ENCODE measurements around the gene PPFIA4.

Gene PPFIA4

DNA sequence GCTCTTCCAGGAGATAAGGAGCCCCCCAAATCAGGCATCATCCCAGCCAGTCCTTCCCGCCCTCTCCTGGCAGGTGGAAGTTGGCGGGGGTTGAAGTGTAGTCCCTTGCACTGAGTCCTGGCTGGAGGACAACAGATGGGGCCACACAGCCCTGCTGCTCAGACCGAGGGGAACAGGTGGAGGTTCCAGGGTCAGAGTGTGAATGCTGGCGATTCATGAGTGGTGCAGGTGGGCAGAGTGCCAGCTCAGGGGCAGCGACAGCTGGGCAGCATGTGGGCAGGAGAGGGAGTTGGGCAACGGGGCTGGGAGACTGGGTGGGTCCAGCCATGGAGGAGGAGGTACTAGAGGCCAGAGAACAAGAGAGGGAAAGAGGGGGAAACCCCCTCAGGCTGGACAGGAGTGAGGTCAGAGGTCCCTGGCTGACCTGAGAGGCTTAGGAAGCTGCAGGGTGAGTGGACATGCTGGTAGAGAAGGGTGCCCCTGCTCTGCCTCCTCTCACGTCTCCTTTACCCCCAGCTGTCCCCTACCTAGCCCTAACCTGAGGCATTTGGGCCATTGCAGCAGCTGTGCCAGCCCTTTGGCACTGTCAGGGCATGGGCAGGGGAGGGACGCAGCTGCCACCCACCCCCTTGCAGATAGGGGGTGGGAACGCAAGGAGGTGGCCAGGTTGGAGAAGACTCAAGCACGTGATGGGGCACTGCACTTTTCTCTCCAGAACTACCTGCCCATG, 90.0 kb downstream of the PPFIA4 start:
- no peak overlapping the region for H3K4me3 ChIP-seq (ENCODE audit: low read depth, low read length)
- no peak for DNase-seq (ENCODE audit: low read depth)
- TF ChIP-seq, protein P1, sequence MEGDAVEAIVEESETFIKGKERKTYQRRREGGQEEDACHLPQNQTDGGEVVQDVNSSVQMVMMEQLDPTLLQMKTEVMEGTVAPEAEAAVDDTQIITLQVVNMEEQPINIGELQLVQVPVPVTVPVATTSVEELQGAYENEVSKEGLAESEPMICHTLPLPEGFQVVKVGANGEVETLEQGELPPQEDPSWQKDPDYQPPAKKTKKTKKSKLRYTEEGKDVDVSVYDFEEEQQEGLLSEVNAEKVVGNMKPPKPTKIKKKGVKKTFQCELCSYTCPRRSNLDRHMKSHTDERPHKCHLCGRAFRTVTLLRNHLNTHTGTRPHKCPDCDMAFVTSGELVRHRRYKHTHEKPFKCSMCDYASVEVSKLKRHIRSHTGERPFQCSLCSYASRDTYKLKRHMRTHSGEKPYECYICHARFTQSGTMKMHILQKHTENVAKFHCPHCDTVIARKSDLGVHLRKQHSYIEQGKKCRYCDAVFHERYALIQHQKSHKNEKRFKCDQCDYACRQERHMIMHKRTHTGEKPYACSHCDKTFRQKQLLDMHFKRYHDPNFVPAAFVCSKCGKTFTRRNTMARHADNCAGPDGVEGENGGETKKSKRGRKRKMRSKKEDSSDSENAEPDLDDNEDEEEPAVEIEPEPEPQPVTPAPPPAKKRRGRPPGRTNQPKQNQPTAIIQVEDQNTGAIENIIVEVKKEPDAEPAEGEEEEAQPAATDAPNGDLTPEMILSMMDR (conservative IDR thresholded peaks at IDR 0.05; ENCODE audit: low read depth, low read length): no peak

DNA sequence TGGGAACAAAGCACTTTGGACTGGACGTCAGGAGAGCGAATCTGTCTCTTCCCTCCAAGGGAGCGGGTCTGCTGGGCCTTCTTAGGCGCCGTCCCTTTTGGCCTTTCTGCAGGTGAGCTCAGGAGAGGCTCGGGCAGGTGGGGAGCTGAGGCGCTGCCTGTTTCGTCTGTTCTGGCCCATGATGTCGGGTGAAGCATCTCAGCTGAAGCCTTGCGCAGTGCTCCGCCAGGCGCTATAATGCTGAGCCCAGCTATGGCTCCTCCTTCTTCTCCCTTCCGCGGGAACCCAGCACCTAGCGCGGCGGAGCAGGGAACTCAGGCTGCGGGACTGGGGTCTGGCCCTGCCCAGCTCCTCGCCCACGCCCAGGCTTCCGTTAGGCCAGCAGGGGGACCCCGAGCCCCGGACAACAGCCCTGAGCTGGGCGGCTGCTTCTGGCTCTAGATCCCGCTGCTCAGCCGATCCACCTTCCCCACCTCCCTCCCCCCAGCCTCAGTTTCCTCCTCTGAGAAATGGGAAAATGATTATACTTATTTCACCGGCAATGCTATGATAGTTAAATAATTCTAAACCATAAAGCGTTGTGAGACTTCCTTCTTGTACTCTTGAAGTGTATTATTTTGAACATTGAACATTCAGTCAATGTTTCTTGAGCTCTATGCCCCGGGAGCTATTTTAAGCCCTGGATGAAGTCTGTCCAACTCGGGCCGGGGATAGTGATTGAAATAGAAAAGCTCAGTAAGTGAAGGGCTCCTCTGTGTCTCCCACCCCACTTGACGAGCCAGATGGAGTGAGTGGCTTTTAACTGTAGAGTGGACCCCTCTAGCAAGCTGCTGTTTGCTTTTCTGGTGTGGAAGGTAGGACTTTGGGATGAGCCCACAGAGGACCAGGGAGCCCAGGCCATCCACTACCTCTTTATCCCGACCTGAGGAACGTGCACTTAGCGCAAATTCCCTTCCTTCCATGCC, 91.6 kb downstream of the PPFIA4 start:
- no peak overlapping the region for H3K4me3 ChIP-seq (ENCODE audit: low read depth, low read length)
- TF ChIP-seq, protein P1 (conservative IDR thresholded peaks at IDR 0.05; ENCODE audit: low read depth, low read length): peak; percentile 87
- peak; percentile 74 for DNase-seq (ENCODE audit: low read depth)

DNA sequence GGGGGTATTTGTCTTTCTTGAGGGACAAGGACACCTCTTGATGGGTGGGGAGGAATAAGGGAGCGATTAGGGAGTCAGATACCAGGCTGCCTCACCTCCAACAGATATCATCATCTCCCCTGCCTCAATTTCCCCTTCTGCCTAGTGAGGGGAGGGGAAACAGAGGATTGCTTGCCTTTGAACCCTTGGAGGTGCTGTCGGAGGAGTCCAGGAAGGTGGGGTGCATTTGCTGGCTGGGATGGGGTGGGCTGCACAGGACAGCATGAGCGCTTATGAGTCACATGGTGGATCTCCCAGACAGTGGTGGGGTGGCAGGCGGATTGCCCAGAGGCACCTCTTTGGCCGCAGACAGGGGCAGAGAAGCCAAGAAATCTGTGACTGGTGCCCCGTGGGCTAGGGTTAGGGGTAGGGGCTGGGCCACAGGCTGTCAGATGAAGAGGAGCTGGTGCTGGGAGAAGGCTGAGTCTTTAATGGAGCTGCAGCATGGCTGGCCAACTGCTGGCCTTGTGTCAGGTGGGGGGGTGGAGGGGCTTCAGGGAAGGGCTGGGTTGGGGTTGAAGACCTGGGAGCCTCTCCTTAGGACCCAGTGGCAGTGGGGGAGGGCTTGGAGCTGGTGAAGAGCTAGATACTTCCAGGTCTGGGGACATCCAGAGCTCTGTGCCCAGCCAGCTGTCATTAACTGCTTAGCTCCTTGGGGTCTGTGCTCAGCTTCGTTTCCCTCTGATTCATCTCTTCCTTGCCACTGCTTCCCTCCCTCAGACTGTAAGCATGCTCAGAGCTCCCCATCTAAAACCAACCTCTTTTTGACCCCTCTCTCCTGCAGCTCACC, 94.2 kb downstream of the PPFIA4 start:
- DNase-seq (ENCODE audit: low read depth): no peak
- no peak overlapping the region for H3K4me3 ChIP-seq (ENCODE audit: low read depth, low read length)
- TF ChIP-seq, protein P1 (conservative IDR thresholded peaks at IDR 0.05; ENCODE audit: low read depth, low read length): no peak

DNA sequence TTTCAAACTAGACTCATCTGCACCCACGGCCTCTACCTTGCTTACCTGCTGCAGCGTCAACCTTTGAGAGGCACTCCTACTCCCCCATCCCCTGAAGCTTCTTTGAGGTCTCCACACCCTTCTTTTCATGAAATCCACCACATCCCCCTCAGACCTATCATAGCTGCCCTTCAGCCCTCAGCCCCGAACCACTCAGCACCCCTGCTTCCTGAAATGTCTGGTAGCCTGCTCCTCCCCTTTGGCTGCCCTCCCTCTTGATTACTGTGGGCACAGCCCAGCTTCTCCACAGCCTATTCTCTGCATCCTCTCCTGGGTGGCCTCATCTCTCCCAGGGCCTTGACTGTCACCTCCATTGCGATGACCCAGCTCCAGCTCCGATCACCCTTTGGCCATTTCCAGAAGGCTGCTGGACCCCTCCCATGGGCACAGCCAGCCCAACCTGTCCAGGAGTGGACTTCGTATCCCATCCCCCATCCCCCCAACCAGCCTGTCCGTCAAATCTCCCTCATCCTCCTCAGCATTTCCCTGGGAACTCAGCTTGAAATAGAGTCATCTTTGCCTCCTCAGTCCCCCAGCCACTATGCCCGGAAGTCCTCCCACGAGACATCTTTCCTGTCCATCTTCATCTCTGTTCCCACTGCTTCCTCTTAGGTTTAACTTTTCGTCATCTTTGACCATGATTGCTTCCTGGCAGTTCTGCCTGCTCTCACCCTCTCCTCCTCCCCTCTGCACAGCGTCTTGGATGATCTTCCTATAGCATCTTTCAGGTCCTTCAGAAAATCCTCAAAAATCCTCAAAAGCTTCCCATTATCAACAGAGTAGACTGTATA, 95.1 kb downstream of the PPFIA4 start:
- TF ChIP-seq, protein P1 (conservative IDR thresholded peaks at IDR 0.05; ENCODE audit: low read depth, low read length): no peak
- DNase-seq (ENCODE audit: low read depth): no peak
- no peak overlapping the region for H3K4me3 ChIP-seq (ENCODE audit: low read depth, low read length)

DNA sequence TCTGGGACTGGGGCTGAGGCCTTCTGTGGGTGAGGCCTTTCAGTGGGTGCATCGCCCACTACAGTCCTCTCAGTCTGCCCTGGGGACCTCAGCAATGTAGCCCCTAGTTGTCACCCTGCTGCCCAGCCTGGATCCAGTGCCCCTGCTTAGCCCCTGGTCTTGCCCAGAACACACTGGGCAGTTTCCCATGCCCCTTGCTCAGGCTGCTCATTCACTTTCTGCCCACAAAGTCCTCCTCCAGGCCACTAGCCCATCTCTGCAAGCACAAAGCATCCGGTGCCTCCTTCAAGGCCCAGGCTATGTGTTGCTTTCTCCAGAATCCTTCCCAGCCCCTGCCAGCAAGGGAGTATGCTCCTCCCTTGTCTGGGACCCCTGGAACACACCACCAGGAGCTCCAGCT, 95.9 kb downstream of the PPFIA4 start:
- no peak overlapping the region for H3K4me3 ChIP-seq (ENCODE audit: low read depth, low read length)
- no peak for DNase-seq (ENCODE audit: low read depth)
- TF ChIP-seq, protein P1 (conservative IDR thresholded peaks at IDR 0.05; ENCODE audit: low read depth, low read length): no peak

DNA sequence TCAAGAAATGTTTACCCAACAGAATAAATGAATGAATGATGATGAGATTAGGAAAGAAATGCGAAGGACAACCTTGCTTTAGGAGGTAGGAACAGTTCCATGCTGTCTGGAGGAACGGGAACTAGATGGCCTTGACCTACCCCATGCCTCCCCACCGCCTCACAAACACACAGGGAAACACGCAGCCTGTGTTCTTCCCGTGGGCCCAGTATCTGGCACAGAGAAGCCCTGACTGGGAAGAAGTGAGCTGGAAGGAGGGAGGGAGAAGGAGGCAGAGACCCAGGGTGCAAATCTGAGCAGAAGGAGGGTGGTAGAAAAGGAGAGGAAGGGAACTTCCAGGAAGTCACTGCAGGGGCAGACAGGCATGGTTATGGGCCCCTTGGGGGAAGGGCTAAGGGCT, 97.7 kb downstream of the PPFIA4 start:
- no peak for DNase-seq (ENCODE audit: low read depth)
- TF ChIP-seq, protein P1 (conservative IDR thresholded peaks at IDR 0.05; ENCODE audit: low read depth, low read length): no peak
- H3K4me3 ChIP-seq (ENCODE audit: low read depth, low read length): no peak overlapping the region

Measured in choroid plexus epithelial cell (primary cell).